GM20431 (cell line): Measurements from ENCODE around the gene SIRT6.
"Not testable (repeated sequence)": the region's sequence is repeated elsewhere in the genome, so short reads cannot be mapped to it uniquely, and the experiment has no call there.

Experiments
- in situ Hi-C: fragments of 300-500 bp; cut with MseI, MboI; formaldehyde crosslinking; loops from one replicate; pipeline ENCODE4 v1.15.0; 2020; ENCODE audit warnings: low sequenced_read_pairs; ENCODE audit not compliant: unreplicated experiment

SIRT6 gene

GRCh38 chr19:4139614-4140236 is 42.6 kb downstream of the SIRT6 start:
- in situ Hi-C loops: no loop called here

GRCh38 chr19:4138445-4138844 is 43.9 kb downstream of the SIRT6 start:
- in situ Hi-C loops: no loop called here

- in situ Hi-C loops: no loop called here
Measured at GRCh38 chr19:4136680-4137088, 45.7 kb downstream of the SIRT6 start.

- in situ Hi-C loops: not testable (repeated sequence)
Measured at GRCh38 chr19:4135386-4135785, 47.0 kb downstream of the SIRT6 start.

- in situ Hi-C loops: no loop called here
Measured at GRCh38 chr19:4134351-4134750, 48.0 kb downstream of the SIRT6 start.

GRCh38 chr19:4130744-4131438 is 51.5 kb downstream of the SIRT6 start:
- in situ Hi-C loops: no loop called here

- in situ Hi-C loops: not testable (repeated sequence)
Measured at GRCh38 chr19:4129050-4129449, 53.3 kb downstream of the SIRT6 start.

- in situ Hi-C loops: not testable (repeated sequence)
Measured at GRCh38 chr19:4127322-4127721, 55.0 kb downstream of the SIRT6 start.

GRCh38 chr19:4124638-4125037 is 57.7 kb downstream of the SIRT6 start:
- in situ Hi-C loops: no loop called here
